Retinal pigment epithelial cell (primary cell): ENCODE data around the gene SLC39A13.

Experiments used
- DNase-seq: peaks from one replicate; pipeline ENCODE4 v3.0.0-alpha.2; 2010; ENCODE audit warnings: low read depth
- H3K4me3 ChIP-seq: 2 replicates; pipeline ENCODE4 v1.5.1; 2011; ENCODE audit warnings: mild to moderate bottlenecking, low read length, control low read depth, moderate library complexity
- CTCF ChIP-seq: conservative IDR thresholded peaks from 2 replicates; pipeline ENCODE4 v1.5.1; 2011; ENCODE audit warnings: low read depth, low read length, control low read depth, inconsistent platforms

Gene SLC39A13

GRCh38 chr11:47395223-47396048, 13.0 kb upstream of the SLC39A13 start:
- no peak overlapping the region for H3K4me3 ChIP-seq
- no peak for DNase-seq
- TF ChIP-seq CTCF, result no peak

GRCh38 chr11:47396049-47396320, 12.4 kb upstream of the SLC39A13 start:
- DNase-seq, result no peak
- no peak overlapping the region for H3K4me3 ChIP-seq
- TF ChIP-seq CTCF, result no peak

GRCh38 chr11:47398011-47398410, 10.4 kb upstream of the SLC39A13 start:
- no peak for TF ChIP-seq CTCF
- H3K4me3 ChIP-seq, result no peak overlapping the region
- DNase-seq, result no peak

GRCh38 chr11:47398551-47398950, 9.8 kb upstream of the SLC39A13 start:
- DNase-seq, result no peak
- no peak overlapping the region for H3K4me3 ChIP-seq
- TF ChIP-seq CTCF, result no peak

GRCh38 chr11:47399860-47400767, 8.3 kb upstream of the SLC39A13 start:
- DNase-seq, result no peak
- H3K4me3 ChIP-seq, result peak overlapping the region; percentile 52
- no peak for TF ChIP-seq CTCF

- H3K4me3 ChIP-seq, result no peak overlapping the region
- DNase-seq, result no peak
- no peak for TF ChIP-seq CTCF
Observed at GRCh38 chr11:47400768-47401279, 7.6 kb upstream of the SLC39A13 start.
